OCI-LY3 (cell line): Measurements from ENCODE around the gene BRAT1.
"Not testable (repeated sequence)": the region's sequence is repeated elsewhere in the genome, so short reads cannot be mapped to it uniquely, and the experiment has no call there.

Source experiments
- H2AFZ ChIP-seq: fragments of 200-600, 300-600 bp; shearing (Covaris generic); 2 replicates; pipeline ENCODE4 v1.6.0; 2014; ENCODE audit warnings: antibody characterized with exemption, low read depth, low read length
- H3K27ac ChIP-seq: fragments of 200-600, 300-600 bp; sonication (generic); 2 replicates; pipeline ENCODE4 v1.5.1; 2014; ENCODE audit warnings: mild to moderate bottlenecking, low read length, moderate library complexity, mixed read lengths
- H3K27me3 ChIP-seq: fragments of 200-600, 300-600 bp; sonication (generic); 2 replicates; pipeline ENCODE4 v1.6.1; 2014; ENCODE audit warnings: low read depth, low read length, mixed read lengths
- H3K36me3 ChIP-seq: fragments of 200-600, 300-600 bp; sonication (generic); replicated peaks from 2 replicates; pipeline ENCODE3; 2014; ENCODE audit warnings: low read depth, low read length, mixed read lengths
- H3K4me1 ChIP-seq: fragments of 300-600, 200-600 bp; sonication (generic); 2 replicates; pipeline ENCODE4 v1.6.1; 2014; ENCODE audit warnings: low read length, mixed read lengths
- H3K4me2 ChIP-seq: fragments of 200-600, 300-600 bp; sonication (generic); 2 replicates; pipeline ENCODE4 v1.6.1; 2014; ENCODE audit warnings: low read length, mixed read lengths
- H3K4me3 ChIP-seq: fragments of 300-600, 200-600 bp; sonication (generic); 2 replicates; pipeline ENCODE4 v1.5.1; 2014; ENCODE audit warnings: antibody characterized with exemption, mild to moderate bottlenecking, low read length, moderate library complexity
- H3K79me2 ChIP-seq: fragments of 300-600, 200-600 bp; shearing (Covaris generic); 2 replicates; pipeline ENCODE4 v1.6.1; 2014; ENCODE audit warnings: mild to moderate bottlenecking, low read length, mixed read lengths
- H3K9ac ChIP-seq: fragments of 300-600, 200-600 bp; shearing (Covaris generic); 2 replicates; pipeline ENCODE4 v1.6.0; 2014; ENCODE audit warnings: mild to moderate bottlenecking, low read length, moderate library complexity
- H3K9me3 ChIP-seq: fragments of 200-600, 300-600 bp; shearing (Covaris generic); 2 replicates; pipeline ENCODE4 v1.6.1; 2014; ENCODE audit warnings: low read length, mixed read lengths; ENCODE audit not compliant: insufficient read depth
- H4K20me1 ChIP-seq: fragments of 200-600, 300-600 bp; sonication (generic); 2 replicates; pipeline ENCODE4 v1.6.1; 2016; ENCODE audit warnings: low read length, mixed read lengths; ENCODE audit not compliant: insufficient read depth
- CTCF ChIP-seq: fragments of 200-600, 300-600 bp; sonication (generic); IDR thresholded peaks from 2 replicates; pipeline ENCODE4 v1.5.1; 2014; ENCODE audit warnings: antibody characterized with exemption, low read length, low read depth
- EZH2phosphoT487 ChIP-seq: fragments of 200-600 bp; shearing (Covaris generic); IDR thresholded peaks from 2 replicates; pipeline ENCODE4 v1.6.1; 2018; ENCODE audit warnings: antibody characterized with exemption, mixed run types, low read depth

The BRAT1 gene

GRCh38 chr7:2564970-2565540, 9.7 kb upstream of the BRAT1 start:
- peak overlapping the region; percentile 95 for H3K4me2 ChIP-seq
- H3K4me1 ChIP-seq = peaks cover 69% of the 10 kb centered on the region
- H3K27ac ChIP-seq = peak overlapping the region; percentile 99
- H3K27me3 ChIP-seq = no peaks in the 10 kb centered on the region
- H3K9me3 ChIP-seq = no peaks in the 10 kb centered on the region
- H2AFZ ChIP-seq = no peak overlapping the region
- H3K9ac ChIP-seq = peak overlapping the region; percentile 31; the same call in 1 of the 2 replicates
- H3K79me2 ChIP-seq = peaks cover 66% of the 10 kb centered on the region
- H3K4me3 ChIP-seq = peak overlapping the region; percentile 53; the same call in 1 of the 2 replicates
- TF ChIP-seq CTCF (no peak), EZH2phosphoT487 (no peak)
- H4K20me1 ChIP-seq = no peaks in the 10 kb centered on the region
- peaks cover 14% of the 10 kb centered on the region for H3K36me3 ChIP-seq

- H3K9me3 ChIP-seq, H3K9ac ChIP-seq, H4K20me1 ChIP-seq, H3K27me3 ChIP-seq, H3K27ac ChIP-seq, H3K36me3 ChIP-seq, H3K4me3 ChIP-seq, H2AFZ ChIP-seq, H3K4me2 ChIP-seq: not testable (repeated sequence)
- H3K79me2 ChIP-seq = peaks cover 68% of the 10 kb centered on the region
- peaks cover 71% of the 10 kb centered on the region for H3K4me1 ChIP-seq
These were observed 8.6 kb upstream of the BRAT1 start for GRCh38 chr7:2563955-2564354.

- H2AFZ ChIP-seq = no peak overlapping the region
These were observed 4.1 kb upstream of the BRAT1 start for GRCh38 chr7:2559283-2559950.

GRCh38 chr7:2558629-2559282, 3.4 kb upstream of the BRAT1 start, which contains the start of gene IQCE:
IQCE (plus strand) TSS chr7:2558979; CDS start chr7:2559182, 203 bp downstream.
- Histone ChIP-seq H3K27me3 (no peaks in the 10 kb centered on the region), H3K9me3 (no peaks in the 10 kb centered on the region), H3K4me1 (peaks cover 35% of the 10 kb centered on the region), H3K27ac (peak within 1 kb of the TSS; percentile 81), H3K36me3 (peaks cover 5% of the 10 kb centered on the region), H3K4me2 (peak within 1 kb of the TSS; percentile 77), H3K79me2 (peaks cover 58% of the 10 kb centered on the region), H4K20me1 (no peaks in the 10 kb centered on the region), H3K4me3 (peak within 1 kb of the TSS; percentile 98), H2AFZ (no peak within 1 kb of the TSS; the same call in 1 of the 2 replicates), H3K9ac (peak within 1 kb of the TSS; percentile 90)
- no peak for TF ChIP-seq CTCF
- TF ChIP-seq EZH2phosphoT487 = no peak

More at GRCh38 chr7:2559283-2559950, 4.1 kb upstream of the BRAT1 start:
- peak overlapping the region; percentile 77 for H3K4me2 ChIP-seq
- peak overlapping the region; percentile 81 for H3K27ac ChIP-seq
- peak overlapping the region; percentile 98 for H3K4me3 ChIP-seq
- H3K9me3 ChIP-seq = no peaks in the 10 kb centered on the region
- TF ChIP-seq CTCF = no peak
- TF ChIP-seq EZH2phosphoT487 = no peak
- no peaks in the 10 kb centered on the region for H3K27me3 ChIP-seq
- H3K79me2 ChIP-seq = peaks cover 57% of the 10 kb centered on the region
- peaks cover 5% of the 10 kb centered on the region for H3K36me3 ChIP-seq
- peak overlapping the region; percentile 90 for H3K9ac ChIP-seq
- no peaks in the 10 kb centered on the region for H4K20me1 ChIP-seq
- peaks cover 30% of the 10 kb centered on the region for H3K4me1 ChIP-seq
